ENCODE results near the gene MACROD1.

DNA sequence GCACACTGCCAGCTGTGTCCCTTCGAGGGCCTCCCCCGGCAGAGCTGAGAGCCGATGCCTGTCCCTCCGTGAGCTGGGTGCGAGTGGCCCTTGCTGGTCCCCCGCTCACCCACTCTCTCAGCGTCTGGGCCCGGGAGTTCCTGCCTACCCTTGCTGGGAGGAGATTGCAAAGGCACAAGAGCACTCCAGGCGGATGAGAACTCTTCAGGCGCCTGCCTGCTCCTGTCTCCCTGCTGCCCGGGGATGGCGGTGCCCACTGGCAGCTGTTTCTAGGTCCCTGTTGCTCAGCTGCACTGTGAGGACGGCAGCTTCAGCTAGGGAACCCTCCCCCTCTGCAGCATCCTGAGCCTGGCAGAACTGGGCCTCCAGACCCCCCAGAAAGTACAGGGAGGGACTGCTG is 69.1 kb downstream of the MACROD1 start:
- no peak for TF ChIP-seq EZH2 (IDR thresholded peaks at IDR 0.05; ENCODE audit: insufficient read depth, poor library complexity, severe bottlenecking)
- TF ChIP-seq EZH2phosphoT487 (IDR thresholded peaks at IDR 0.05; ENCODE audit: insufficient read depth, low read depth): no peak

Data from GM23248 (cell line).